HUES48 (cell line): Measurements from ENCODE around the gene SMYD3.

Experiments used
- H3K27ac ChIP-seq: one replicate; pipeline ENCODE4 v1.7.0; 2013; ENCODE audit warnings: low read depth, low read length, inconsistent platforms
- H3K27me3 ChIP-seq: 2 replicates; pipeline ENCODE4 v1.6.1; 2013; ENCODE audit warnings: mild to moderate bottlenecking, low read length; ENCODE audit not compliant: control insufficient read depth, insufficient read depth
- H3K36me3 ChIP-seq: 2 replicates; pipeline ENCODE4 v1.6.1; 2013; ENCODE audit warnings: low read length; ENCODE audit not compliant: control insufficient read depth, insufficient read depth
- H3K4me1 ChIP-seq: 2 replicates; pipeline ENCODE4 v1.6.1; 2013; ENCODE audit warnings: mild to moderate bottlenecking, low read length; ENCODE audit not compliant: control insufficient read depth, insufficient read depth
- H3K4me3 ChIP-seq: 2 replicates; pipeline ENCODE4 v1.5.1; 2013; ENCODE audit warnings: mild to moderate bottlenecking, low read depth, low read length
- H3K9ac ChIP-seq: 2 replicates; pipeline ENCODE4 v1.6.1; 2013; ENCODE audit warnings: mild to moderate bottlenecking, low read depth, low read length, moderate library complexity
- H3K9me3 ChIP-seq: 2 replicates; pipeline ENCODE4 v1.6.1; 2013; ENCODE audit warnings: low read length; ENCODE audit not compliant: control insufficient read depth, insufficient read depth

Gene SMYD3

GRCh38 chr1:245802941-245803665 is 704.0 kb downstream of the SMYD3 start:
- no peaks in the 10 kb centered on the region for H3K9me3 ChIP-seq
- H3K4me3 ChIP-seq = no peak overlapping the region
- H3K27me3 ChIP-seq = no peaks in the 10 kb centered on the region
- H3K9ac ChIP-seq = no peak overlapping the region
- no peaks in the 10 kb centered on the region for H3K4me1 ChIP-seq
- no peak overlapping the region for H3K27ac ChIP-seq
- no peaks in the 10 kb centered on the region for H3K36me3 ChIP-seq

GRCh38 chr1:245800901-245801605 is 706.0 kb downstream of the SMYD3 start:
- Histone ChIP-seq H3K36me3 (no peaks in the 10 kb centered on the region), H3K9ac (no peak overlapping the region), H3K27ac (no peak overlapping the region)

GRCh38 chr1:245798349-245798711 is 708.7 kb downstream of the SMYD3 start:
- no peak overlapping the region for H3K9ac ChIP-seq
- H3K27ac ChIP-seq = no peak overlapping the region
- no peaks in the 10 kb centered on the region for H3K27me3 ChIP-seq
- H3K4me1 ChIP-seq = no peaks in the 10 kb centered on the region
- H3K36me3 ChIP-seq = no peaks in the 10 kb centered on the region
- H3K9me3 ChIP-seq = no peaks in the 10 kb centered on the region
- H3K4me3 ChIP-seq = no peak overlapping the region

More at GRCh38 chr1:245800901-245801605, 706.0 kb downstream of the SMYD3 start:
- H3K4me3 ChIP-seq = no peak overlapping the region
- no peaks in the 10 kb centered on the region for H3K9me3 ChIP-seq
- no peaks in the 10 kb centered on the region for H3K27me3 ChIP-seq
- no peaks in the 10 kb centered on the region for H3K4me1 ChIP-seq

- Histone ChIP-seq H3K9me3 (no peaks in the 10 kb centered on the region), H3K36me3 (no peaks in the 10 kb centered on the region), H3K27me3 (no peaks in the 10 kb centered on the region), H3K9ac (no peak overlapping the region), H3K4me3 (no peak overlapping the region), H3K4me1 (no peaks in the 10 kb centered on the region), H3K27ac (no peak overlapping the region)
These were observed 709.3 kb downstream of the SMYD3 start for GRCh38 chr1:245797592-245798348.

- Histone ChIP-seq H3K4me1 (no peaks in the 10 kb centered on the region), H3K27ac (no peak overlapping the region), H3K27me3 (no peaks in the 10 kb centered on the region), H3K9me3 (no peaks in the 10 kb centered on the region), H3K9ac (no peak overlapping the region), H3K4me3 (no peak overlapping the region), H3K36me3 (no peaks in the 10 kb centered on the region)
These were observed 715.4 kb downstream of the SMYD3 start for GRCh38 chr1:245791410-245792312.

GRCh38 chr1:245790441-245790840 is 716.6 kb downstream of the SMYD3 start:
- H3K4me3 ChIP-seq = no peak overlapping the region
- no peak overlapping the region for H3K9ac ChIP-seq
- H3K9me3 ChIP-seq = no peaks in the 10 kb centered on the region
- no peak overlapping the region for H3K27ac ChIP-seq
- no peaks in the 10 kb centered on the region for H3K4me1 ChIP-seq
- no peaks in the 10 kb centered on the region for H3K27me3 ChIP-seq
- no peaks in the 10 kb centered on the region for H3K36me3 ChIP-seq

GRCh38 chr1:245788886-245789285 is 718.2 kb downstream of the SMYD3 start:
- Histone ChIP-seq H3K27me3 (no peaks in the 10 kb centered on the region), H3K9ac (no peak overlapping the region), H3K36me3 (no peaks in the 10 kb centered on the region), H3K9me3 (no peaks in the 10 kb centered on the region), H3K27ac (no peak overlapping the region), H3K4me1 (no peaks in the 10 kb centered on the region), H3K4me3 (no peak overlapping the region)

- no peaks in the 10 kb centered on the region for H3K36me3 ChIP-seq
- no peak overlapping the region for H3K4me3 ChIP-seq
- no peaks in the 10 kb centered on the region for H3K27me3 ChIP-seq
- no peak overlapping the region for H3K9ac ChIP-seq
- no peaks in the 10 kb centered on the region for H3K4me1 ChIP-seq
- H3K27ac ChIP-seq = no peak overlapping the region
- H3K9me3 ChIP-seq = no peaks in the 10 kb centered on the region
These were observed 718.8 kb downstream of the SMYD3 start for GRCh38 chr1:245788269-245788668.

GRCh38 chr1:245786948-245787347 is 720.1 kb downstream of the SMYD3 start:
- Histone ChIP-seq H3K4me3 (no peak overlapping the region), H3K9ac (no peak overlapping the region), H3K36me3 (no peaks in the 10 kb centered on the region), H3K27ac (no peak overlapping the region), H3K27me3 (no peaks in the 10 kb centered on the region), H3K9me3 (no peaks in the 10 kb centered on the region), H3K4me1 (no peaks in the 10 kb centered on the region)
